AG10803 (cell line): Measurements from ENCODE around the gene FBRSL1.

Experiments used
- DNase-seq: peaks from one replicate; pipeline ENCODE4 v3.0.0; 2010; ENCODE audit warnings: low read depth
- H3K4me3 ChIP-seq: 2 replicates; pipeline ENCODE4 v1.5.1; 2011; ENCODE audit warnings: mild to moderate bottlenecking, low read length, control low read depth
- TF ChIP-seq, protein P1 (sequence below): conservative IDR thresholded peaks from 2 replicates; pipeline ENCODE4 v1.5.1; 2011; ENCODE audit warnings: mild to moderate bottlenecking, low read length, control low read depth, inconsistent platforms

Gene FBRSL1

DNA sequence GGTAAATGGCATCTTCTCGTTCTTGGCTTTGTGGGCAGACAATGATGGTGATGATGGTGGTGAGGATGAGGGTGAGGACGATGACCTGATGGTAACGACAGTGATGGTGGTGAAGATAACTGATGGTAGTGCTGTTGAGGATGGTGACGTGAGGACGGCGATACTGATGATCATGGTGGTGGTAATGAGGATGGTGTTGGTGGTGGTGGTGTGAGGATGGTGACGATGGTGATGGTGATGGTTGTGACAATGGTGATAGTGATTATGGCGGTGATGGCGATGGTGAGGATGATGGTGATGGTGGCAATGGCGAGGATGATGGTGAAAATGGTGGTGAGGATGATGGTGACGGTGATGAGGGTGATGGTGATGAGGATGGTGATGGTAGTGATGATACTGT lies 54.5 kb downstream of the FBRSL1 start:
- TF ChIP-seq, protein P1, sequence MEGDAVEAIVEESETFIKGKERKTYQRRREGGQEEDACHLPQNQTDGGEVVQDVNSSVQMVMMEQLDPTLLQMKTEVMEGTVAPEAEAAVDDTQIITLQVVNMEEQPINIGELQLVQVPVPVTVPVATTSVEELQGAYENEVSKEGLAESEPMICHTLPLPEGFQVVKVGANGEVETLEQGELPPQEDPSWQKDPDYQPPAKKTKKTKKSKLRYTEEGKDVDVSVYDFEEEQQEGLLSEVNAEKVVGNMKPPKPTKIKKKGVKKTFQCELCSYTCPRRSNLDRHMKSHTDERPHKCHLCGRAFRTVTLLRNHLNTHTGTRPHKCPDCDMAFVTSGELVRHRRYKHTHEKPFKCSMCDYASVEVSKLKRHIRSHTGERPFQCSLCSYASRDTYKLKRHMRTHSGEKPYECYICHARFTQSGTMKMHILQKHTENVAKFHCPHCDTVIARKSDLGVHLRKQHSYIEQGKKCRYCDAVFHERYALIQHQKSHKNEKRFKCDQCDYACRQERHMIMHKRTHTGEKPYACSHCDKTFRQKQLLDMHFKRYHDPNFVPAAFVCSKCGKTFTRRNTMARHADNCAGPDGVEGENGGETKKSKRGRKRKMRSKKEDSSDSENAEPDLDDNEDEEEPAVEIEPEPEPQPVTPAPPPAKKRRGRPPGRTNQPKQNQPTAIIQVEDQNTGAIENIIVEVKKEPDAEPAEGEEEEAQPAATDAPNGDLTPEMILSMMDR = no peak
- DNase-seq = no peak
- no peak overlapping the region for H3K4me3 ChIP-seq

DNA sequence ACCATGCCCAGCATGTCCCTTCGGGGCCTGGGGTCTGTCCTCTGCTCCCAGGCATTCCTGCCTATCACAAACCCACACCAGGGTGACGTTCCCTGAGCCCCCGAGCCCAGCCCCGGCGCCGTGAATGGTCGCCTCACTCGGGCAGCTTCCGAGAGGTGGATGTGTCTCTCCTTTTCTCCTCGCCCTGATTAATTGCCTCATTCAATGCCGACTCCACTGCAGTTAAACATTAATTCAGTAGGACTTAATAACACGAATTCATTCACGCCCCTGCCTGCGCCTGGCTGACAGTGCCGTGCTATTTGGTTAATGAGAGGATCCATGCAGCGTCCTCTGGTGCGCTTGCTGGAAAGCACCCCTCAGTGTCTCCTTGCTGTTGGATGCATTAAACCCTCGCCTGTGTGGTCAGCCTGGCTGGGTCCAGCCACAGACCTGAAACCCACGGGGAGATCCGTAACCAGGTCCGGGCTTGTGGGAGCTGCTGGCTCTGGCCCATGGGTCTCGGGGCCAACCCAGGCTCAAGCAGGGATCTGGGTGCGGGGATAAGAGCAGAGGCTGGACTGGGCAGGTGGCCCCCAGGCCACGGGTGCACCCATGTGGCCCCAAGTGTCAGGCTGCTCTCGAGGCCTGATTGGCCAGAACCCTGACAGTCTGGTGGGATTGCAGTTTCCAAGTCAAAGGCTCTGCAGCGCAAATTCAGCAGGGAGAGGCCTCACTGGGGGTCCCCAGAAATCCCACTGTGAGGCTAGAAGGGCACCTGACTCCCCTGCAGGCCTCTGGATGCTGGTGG lies 55.4 kb downstream of the FBRSL1 start:
- TF ChIP-seq, protein P1 = no peak
- H3K4me3 ChIP-seq = no peak overlapping the region
- no peak for DNase-seq

DNA sequence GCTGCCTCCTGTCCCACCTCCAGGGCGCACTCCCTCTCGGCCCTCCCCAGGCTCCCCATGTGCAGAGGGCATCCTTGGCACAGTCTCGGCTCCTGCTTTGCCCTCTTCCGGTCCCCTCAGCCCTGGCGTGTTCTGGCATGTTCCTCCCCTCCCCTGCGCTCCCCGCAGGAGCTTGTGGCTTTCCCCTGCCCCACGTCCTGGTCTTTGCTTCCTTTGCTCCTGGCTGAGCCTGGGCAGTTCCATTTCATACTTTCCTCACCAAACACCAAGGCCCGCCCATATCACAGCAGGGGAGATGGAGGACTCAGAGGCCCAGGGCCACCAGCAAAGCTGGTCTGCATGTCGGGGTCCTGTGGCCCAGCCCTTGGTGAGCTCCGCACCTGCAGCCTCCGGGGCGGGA lies 56.0 kb downstream of the FBRSL1 start:
- DNase-seq = no peak
- TF ChIP-seq, protein P1 = no peak
- no peak overlapping the region for H3K4me3 ChIP-seq

DNA sequence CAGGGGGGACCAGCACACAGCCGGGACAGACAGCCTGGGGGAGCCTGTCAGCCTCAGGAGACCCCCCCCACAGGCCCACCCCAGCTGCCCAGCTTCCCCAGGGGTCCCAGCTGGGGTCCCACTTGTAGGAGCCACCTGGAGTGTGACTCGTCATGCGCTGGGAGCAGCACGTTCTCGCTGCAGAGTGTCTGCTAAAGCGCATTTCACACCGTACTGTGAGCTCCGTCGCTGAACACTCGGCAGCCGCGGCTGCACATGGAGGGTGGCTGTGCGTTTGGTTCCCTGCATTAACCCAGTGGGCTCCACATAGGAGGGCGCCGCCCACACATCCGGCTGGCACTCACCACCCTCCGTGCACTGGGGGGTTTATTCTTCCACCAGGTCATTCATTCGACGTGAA lies 56.7 kb downstream of the FBRSL1 start:
- no peak for DNase-seq
- no peak overlapping the region for H3K4me3 ChIP-seq
- TF ChIP-seq, protein P1 = no peak

DNA sequence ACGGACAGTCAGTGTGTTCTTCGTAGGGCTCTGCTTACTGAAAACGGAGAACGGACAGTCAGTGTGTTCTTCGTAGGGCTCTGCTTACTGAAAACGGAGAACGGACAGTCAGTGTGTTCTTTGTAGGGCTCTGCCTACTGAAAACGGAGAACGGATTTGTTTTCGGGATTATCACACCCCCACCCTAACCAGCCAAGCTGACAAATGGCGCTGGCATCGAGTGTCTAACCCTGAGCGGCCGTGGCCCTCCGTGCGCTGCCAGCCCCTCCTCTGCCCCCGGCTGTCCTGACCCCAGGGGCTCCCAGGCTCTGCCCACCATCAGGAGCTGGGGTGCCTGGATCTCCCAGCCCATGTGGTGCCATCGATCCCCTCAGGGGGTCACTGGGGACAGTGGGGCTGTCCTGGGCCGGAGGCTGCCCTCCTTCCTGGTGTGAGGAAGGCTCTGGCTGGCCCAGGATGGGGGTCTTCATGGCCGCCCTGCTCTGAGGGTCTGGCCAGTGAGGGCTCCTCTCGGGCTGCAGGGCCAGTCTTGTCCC lies 57.3 kb downstream of the FBRSL1 start:
- TF ChIP-seq, protein P1 = no peak
- DNase-seq = no peak
- H3K4me3 ChIP-seq = no peak overlapping the region

DNA sequence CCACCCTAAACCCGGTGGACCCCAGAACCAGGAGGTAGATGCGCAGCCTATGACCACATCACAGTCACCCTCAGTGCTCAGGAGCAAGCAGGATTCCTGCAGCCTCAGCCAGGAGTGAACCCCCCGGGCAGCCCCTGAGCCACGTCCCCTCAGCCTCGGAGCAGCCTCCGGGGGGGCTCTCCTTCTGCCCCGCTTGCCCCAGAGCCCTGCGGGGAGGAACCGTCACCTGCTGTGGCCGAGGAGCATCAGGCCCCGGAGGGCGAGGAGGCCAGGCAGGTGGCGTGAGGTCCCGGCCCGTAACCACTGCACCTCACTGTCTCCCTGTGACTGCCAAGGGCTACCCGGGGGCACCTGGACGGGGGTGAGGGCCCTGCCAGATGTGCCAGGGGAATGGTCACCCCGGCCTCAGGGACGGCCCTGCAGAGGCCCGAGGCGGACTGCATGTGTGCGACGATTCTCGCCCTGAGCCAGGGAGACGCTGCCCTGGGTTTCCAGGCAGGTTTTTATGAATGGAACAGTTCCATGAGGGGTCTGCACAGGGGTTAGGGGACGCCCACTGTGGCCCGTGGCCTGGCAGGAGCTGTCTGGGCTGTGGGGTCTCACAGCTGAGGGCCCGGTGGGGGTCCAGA lies 58.6 kb downstream of the FBRSL1 start:
- no peak for DNase-seq
- H3K4me3 ChIP-seq = no peak overlapping the region
- TF ChIP-seq, protein P1 = no peak

DNA sequence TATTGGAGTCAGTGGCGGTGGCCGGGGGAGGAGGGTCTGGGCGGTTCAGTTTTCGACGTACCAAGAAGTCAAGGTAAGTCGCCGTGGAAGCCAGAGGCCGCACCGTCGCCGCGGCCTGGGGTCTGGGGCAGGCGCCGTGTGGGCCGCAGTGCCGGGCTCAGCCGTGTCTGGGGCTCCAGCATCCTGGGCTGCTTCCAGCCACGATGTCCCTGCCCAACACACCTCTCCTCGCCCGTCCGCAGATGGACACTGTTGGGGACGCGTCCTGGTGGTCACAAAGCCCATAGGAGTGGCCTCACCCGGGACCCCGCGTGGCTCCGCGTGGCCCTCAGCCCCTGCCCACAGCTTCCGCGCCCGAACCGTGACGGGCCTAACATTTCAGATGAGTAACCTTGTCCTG lies 59.1 kb downstream of the FBRSL1 start:
- TF ChIP-seq, protein P1 = no peak

More for the DNA sequence above, 59.1 kb downstream of the FBRSL1 start:
- H3K4me3 ChIP-seq = no peak overlapping the region
- DNase-seq = no peak
